HG02884 (cell line): ENCODE data around the gene UBE3C.
"Not testable (repeated sequence)": the region's sequence is repeated elsewhere in the genome, so short reads cannot be mapped to it uniquely, and the experiment has no call there.

Experiments used
- ATAC-seq: cut with Tn5 transposase; IDR thresholded peaks from one replicate; pipeline ENCODE4 v1.9.1; 2021; ENCODE audit warnings: mild to moderate bottlenecking, moderate library complexity; ENCODE audit not compliant: unreplicated experiment

Gene UBE3C

DNA sequence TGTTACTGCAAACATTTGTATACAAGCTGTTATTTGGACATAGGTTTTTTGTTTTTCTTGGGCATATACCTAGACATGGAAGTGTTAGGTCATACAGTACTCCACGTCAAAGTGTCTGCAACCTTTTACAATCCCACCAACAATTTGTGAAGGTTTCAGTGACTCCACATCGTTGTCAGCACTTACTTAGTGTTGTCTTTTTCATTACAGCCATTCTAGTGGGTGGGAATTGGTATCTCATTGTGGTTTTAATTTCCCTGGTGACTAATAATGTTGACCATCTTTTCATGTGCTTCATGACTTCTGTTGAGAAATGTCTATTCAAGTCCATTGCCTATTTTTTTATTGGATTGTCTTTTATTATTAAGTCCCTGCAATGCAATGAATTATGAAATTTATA is 95.0 kb downstream of the UBE3C start:
- no peak for ATAC-seq

DNA sequence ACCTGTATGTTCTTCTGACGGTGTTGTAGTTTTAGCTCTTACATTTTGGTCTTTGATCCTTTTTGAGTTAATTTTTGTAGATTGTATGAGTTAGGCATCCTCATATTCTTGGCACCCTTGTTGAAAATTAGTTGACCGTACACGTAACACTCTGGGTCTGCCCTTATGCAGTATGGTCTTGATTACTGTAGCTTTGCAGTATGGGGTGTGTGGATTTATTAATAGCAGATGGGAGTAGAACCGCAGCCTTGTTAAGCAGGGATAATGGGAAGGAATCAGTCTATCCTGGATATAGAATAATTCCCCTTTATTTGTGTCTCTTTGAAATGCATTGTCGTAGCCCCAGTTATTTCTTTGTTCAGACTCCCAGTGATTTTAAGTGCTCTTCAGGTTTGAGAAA is 95.5 kb downstream of the UBE3C start:
- no peak for ATAC-seq

DNA sequence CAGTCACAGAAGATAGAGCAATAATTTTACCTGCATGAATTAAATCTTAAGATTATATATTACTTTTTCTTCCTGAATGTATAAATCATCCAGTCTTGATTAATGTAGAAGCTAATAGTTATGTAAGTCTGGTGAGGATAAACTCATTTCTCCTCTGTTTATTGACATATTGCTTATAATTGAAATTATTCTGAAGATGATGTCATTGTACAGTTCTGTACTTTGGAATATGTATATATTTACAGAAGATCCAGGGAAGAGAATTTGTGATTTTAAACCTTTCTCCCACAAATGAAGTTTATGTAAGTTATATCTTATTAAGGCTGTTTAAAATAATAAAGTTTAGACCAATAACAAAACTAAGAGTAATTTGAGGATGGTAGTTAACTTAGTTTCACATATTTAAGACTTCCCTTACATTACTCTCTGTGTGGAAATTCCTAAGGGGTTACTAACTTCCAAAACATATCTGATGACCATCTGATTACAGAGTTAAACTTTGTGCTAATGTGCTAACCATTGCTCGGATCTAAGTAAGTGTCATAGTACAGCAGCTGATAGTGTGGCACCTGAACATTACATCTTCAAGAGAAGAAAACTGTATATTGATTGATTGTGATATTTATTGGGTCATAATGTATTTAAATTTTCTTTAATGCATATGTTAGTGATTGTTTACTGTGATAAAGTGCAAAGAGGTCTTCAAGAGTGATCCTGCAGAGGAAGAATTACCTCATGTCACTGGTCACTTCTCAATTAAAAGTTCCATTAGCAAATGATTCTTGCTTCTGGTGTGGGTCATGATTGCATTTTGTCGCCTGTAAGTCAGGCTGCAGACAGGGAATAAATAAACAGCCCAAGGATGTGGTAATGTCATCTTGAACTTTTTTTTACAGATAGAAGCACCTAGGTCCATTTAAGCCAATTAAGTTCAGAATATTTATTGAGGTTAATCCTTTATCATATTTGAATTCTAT is 96.9 kb downstream of the UBE3C start:
- no peak for ATAC-seq

DNA sequence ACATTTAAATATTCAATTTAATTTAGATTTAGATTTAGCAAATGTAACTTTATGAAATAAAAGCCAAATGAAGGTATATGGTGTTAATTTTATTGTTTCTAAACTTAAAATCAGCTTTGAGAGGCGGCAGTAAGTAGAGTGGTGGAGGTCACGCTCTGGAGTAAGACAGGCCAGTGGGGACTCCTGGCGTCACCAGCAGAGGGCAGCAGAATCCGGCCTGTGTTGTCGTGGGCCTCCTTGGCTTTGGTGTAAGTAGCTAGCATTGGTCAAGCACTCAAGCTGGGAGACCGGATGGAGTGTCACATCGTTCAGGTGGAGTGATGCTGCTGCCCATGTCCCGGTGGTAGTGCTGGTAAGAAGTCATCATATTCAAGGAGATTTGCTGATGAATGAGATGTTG is 99.4 kb downstream of the UBE3C start:
- no peak for ATAC-seq

DNA sequence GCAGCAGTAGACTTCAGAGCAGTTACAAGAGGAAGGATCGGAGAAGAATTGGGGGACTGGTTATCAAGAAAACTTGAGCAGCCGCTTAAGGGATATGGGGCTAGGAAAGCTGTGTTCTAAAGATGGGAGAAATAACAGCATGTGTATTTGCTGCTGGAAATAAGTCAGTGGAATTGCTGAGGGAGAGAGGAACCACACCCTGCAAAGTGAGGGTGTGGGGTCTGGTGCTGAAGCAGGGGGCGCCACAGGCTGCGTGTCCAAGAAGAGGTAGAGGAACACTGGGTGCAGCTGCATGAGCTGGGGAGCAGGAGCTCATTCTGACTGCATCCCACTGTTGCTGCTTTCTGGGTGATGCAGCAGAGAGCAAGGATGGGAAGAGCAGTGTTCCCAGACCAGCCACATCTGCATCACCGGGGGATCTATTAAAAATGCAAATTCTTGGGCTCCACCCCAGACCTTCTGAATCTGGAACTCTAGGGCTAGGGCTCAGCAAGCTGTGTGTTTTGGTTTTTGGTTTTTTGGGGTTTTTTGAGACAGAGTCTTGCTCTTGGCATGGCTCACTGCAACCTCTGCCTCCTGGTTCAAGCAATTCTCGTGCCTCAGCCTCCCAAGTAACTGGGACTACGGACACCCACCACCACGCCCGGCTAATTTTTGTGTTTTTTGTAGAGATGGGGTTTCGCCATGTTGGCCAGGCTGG is 101.0 kb downstream of the UBE3C start:
- ATAC-seq, result no peak

DNA sequence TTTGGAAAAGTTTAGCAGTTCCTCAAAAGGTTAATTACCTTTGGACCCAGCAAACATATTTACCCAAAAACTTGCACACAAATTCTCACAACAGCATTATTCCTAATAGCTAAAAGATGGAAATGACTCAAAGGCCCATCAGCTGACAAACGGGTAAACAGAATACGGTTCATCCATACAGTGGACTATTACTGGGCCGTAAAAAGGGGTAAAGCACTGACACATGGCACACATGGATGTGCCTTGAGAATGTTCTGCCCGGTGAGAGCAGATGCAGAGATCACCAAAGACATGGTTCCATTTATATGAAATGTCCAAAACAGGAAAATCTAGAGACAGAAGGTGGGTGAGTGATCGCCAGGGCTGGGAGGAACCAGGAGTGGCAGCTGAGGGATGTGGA is 102.9 kb downstream of the UBE3C start:
- no peak for ATAC-seq

DNA sequence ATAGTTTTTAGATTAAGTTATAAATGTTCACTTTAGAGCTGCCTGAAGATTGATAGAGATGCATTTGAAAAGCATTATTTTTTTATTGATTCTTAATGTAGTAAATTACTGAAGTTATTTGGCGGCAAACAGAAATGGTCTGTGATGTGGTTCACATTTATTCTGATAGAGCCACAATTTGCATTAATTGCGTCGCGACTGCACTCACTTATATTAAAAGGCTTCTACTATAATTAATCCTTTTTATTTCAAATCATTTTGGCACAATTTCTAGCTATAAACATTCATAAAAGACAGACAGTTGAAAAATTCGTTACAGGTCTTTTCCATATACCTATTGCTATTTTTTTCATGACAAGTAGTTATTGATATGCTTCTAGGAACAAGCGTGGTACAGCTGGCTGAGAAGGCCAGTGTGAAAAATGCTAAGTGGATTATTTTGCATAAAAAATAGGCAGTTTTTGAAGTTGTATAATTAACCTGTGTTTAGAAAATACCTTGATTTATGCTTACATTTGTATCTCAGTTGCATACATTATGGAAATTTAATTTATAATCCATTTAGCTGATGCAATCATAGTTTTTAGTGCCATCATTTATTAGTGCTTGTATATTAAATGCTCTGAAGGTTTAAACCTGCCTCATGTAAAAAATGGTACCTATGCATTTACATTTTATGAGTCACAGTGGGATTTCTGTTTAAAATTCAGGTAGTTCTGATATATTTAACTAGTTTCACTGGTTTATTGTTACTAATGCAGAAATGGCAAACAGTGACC is 106.0 kb downstream of the UBE3C start:
- no peak for ATAC-seq

DNA sequence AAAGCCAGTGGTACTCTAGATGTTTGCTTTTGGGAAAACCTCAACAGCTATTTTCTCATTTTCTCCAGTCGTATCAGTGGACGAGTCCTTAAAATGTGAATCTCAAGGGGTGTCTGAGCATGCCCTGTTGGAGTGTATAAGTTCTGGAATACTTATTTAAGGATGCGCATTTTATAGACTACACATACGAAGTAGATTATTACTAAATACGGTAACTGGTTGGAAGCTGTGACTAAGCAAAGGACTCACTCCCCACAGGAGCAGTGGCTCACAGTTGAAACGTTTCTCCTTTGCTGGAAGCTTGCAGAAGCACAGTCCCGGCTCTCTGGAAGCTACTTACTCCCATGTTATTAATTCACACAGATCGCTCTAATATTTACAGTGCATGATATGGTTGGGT is 107.3 kb downstream of the UBE3C start:
- ATAC-seq, result no peak

DNA sequence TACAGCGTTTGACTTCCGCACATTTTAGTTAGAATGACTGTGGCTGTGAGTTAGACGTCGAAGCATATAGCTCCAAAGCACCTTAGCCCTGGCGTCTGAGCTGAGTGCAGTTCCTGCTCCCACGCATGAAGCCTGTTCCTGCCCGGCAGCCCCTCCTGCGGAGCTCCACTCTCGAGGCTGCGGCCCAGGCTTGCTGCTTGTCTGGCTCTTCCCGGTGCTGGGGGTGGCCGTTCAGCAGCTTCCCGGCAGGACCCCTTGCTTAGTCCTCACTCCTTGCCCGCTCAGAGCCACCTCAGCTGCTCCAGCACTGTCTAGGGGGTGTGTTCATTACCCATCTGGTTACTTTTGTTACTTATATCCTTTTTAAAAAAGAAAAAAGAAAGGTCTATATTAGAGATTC is 109.9 kb downstream of the UBE3C start:
- no peak for ATAC-seq

DNA sequence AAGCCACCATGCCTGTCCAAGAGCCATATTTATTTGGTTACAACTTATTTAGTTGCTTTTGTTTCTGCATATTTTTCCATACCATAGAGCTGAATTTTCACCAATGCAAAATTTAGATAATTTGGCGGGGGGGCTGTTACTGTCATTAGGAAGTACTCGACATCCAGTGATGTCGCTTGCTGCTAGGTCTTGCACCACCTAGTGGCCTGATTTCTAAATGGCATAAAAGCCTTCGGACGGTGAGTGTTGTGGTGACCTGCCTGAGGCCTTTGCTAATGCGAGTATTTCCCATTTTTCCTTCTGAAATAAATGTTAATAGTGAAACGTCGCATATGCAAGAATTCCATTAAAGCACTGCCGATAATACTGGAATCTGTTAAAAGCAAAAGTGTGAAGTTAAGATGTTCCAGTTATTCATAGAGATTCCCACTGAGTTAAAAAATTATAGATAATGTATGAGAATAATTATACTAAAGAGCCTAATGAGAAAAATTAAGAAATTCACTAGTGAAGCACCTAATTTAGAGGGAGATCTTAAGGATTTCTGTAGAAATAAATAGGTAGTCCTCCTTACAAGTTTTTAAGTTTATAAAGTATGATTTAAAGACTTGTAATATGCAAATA is 112.0 kb downstream of the UBE3C start:
- ATAC-seq, result peak; percentile 70

DNA sequence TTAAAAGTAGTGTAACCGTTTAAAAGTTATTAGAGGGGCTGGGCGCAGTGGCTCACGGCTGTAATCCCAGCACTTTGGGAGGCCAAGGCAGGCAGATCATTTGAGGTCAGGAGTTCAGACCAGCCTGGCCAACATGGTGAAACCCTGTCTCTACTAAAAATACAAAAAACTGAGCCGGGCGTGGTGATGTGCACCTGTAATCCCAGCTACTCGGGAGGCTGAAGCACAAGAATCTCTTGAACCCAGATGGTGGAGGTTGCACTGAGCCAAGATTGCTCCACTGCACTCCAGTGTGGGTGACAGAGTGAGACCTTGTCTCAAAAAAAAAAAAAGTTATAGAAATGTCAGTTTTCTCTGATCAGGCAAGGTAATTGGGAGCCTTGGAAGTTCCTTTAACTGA is 113.1 kb downstream of the UBE3C start:
- ATAC-seq, result not testable (repeated sequence)

DNA sequence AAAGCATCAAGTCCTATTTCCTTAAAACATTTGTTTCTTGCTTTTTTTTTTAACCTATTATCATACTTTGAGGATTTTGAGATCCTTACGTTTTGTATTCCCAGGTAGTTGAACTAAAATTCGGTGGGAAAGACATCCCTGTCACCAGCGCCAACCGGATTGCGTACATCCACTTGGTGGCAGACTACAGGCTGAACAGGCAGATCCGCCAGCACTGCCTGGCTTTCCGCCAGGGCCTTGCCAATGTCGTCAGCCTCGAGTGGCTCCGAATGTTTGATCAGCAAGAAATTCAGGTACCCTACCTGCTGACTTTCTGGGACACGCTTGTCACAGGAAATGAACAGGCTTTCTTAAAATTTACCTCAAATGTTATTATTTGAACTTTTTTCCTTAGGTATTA is 115.1 kb downstream of the UBE3C start:
- no peak for ATAC-seq

DNA sequence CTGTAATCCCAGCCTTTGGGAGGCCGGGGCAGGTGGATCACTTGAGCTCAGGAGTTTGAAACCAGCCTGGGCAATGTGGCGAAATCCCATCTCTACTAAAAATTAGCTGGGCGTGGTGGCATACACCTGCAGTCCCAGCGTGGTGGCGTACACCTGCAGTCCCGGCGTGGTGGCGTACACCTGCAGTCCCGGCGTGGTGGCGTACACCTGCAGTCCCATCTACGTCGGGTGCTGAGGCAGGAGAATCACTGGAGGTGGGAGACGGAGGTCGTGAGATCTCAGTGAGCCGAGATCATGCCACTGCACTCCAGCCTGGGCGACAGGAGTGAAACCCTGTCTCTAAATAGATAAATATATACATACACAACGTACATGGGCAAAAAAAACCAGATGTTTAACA is 116.1 kb downstream of the UBE3C start:
- ATAC-seq, result not testable (repeated sequence)

DNA sequence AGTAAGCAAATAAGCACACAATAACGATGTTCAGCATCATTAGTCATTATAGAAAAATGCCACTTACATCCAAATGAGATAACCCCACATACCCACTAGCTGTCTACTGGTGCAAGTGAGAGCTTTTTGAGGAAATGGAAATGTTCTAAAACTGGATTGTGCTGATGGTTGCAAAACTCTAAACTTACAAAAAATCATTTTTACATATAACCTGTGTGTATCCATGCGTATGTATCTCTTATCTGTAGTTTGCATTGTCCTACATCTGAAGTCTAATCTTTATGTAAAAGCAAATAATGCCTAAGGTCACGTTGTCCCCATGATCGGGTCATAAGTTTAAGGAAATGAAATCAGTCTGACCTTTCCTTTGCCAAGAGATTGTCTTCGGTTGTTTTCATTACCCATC is 116.5 kb downstream of the UBE3C start:
- ATAC-seq, result no peak

DNA sequence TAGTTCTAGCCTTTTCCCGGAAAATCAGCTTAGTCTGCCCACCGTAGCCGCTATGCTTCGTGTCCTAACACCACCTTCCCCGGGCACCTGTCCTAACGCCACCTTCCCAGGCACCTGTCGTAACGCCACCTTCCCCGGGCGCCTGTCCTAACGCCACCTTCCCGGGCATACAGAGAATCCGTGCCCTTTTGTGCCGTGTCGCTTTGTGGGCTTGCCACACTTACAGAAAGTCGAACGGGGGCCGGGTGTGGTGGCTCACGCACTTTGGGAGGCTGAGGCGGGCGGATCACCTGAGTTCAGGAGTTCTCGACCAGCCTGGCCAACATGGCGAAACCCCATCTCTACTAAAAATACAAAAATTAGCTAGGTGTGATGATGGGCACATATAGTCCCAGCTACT is 124.4 kb downstream of the UBE3C start:
- ATAC-seq, result no peak

DNA sequence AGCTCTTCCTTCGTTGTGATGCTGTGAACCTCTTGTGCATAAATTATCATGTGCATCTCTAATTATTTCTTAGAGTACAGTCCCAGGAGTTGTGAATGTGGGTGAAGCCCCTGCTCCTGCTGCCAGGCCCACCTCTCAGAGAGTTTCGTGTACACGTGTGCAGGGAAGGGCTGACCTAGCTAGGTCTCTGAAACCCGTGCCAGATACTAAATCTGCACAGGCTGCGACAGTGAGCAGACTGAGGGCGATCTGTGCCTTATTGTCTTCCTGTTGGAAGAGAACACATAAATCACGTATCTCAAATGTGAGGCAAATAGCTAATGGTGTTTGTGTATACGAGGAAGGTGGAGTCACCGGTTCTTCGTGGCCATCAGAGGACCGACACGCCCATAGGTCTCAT is 126.3 kb downstream of the UBE3C start:
- no peak for ATAC-seq

DNA sequence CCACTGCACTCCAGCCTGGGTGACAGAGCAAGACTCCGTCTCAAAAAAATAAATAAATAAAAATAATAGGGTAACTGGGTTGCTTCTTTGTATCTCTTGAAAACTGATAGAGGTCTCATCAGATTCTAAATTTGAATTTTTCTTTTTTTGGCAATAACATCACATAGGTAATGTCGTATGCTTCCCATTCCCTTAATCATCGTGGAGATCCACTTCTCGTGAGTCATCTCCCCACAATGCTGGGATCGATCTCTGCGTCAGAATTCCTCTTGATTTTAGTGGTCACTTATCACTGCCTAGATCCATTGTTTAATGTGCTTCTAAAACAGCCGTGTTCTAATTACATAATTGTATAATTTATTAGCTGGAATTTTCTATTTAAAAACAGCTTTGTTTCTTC is 127.5 kb downstream of the UBE3C start:
- no peak for ATAC-seq

DNA sequence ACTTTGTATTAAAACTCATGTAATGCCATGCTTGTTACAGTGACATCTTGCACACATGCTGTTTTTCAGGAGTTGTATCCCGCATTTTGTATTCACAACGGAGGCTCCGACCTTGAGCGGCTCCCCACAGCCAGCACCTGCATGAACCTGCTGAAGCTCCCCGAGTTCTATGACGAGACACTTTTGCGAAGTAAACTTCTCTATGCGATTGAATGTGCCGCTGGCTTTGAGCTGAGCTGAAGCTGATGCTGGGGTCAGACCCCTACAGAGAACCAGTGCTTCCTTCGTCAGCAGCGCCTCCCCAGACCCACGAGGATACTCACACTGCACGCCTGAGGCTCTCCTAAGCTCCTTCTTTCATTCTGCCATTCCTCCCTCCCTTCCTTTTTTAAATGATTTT is 128.8 kb downstream of the UBE3C start:
- ATAC-seq, result no peak

DNA sequence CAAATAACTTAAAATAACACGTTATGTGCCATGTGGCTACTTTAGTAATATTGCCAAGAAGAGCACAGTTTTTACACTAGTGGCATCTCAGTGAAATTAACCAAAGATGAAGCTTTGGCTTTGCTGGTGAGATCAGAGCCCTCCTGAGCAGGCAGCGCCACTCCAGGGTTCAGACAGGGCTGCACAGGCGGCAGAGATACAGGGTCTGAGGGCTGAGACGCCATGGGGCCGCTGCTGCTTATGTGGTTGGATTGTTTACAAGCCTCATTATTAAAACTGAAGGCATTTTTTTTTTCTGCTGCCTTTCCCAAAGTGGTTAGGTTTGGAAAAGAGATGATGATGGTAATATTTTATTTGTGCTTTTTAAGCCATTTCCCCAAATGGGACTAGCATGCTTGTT is 129.2 kb downstream of the UBE3C start:
- no peak for ATAC-seq

DNA sequence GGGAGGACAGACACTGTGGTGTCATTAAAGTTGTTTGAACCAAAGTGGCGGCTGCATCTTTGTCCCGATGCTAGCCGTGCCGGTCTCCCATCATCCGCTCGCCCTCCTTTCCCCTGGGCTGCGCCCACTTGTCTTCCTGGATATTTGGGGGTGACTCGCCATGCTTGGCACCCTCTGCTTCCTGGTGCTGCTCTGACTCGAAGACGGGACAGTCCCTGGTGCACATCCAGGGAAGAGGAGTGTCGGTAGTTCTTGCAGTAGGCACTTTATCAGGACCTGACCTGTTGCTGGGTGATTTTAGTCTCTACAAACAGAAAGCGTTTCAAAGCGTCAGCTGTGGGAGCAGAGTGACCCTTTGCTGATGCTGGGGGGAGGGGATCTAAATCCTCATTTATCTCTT is 129.8 kb downstream of the UBE3C start:
- no peak for ATAC-seq
